BLaER1 treated with 17β-estradiol and CSF1 and Interleukin-3, amounts not matched to agents 10 nM and 100 nM (cell line): Measurements from ENCODE around the gene INPP5F.

ENCODE experiments used
- H3K27ac ChIP-seq, 11 experiments: shearing (Covaris generic); formaldehyde crosslinking; 2 replicates each; pipeline ENCODE4 v1.8.1; 2022
- H3K27me3 ChIP-seq, 11 experiments: shearing (Covaris generic); formaldehyde crosslinking; 2 replicates each; pipeline ENCODE4 v1.8.1; 2022
- H3K36me3 ChIP-seq, 11 experiments: shearing (Covaris generic); formaldehyde crosslinking; 2 replicates each; pipeline ENCODE4 v1.8.1; 2022
- H3K4me1 ChIP-seq, 10 experiments: shearing (Covaris generic); formaldehyde crosslinking; 2 replicates each; pipeline ENCODE4 v1.8.1; 2022
- H3K4me2 ChIP-seq, 11 experiments: shearing (Covaris generic); formaldehyde crosslinking; 2 replicates each; pipeline ENCODE4 v1.8.1; 2022
- H3K4me3 ChIP-seq, 10 experiments: shearing (Covaris generic); formaldehyde crosslinking; 2 replicates each; pipeline ENCODE4 v1.8.1; 2022
- H3K9ac ChIP-seq, 11 experiments: shearing (Covaris generic); formaldehyde crosslinking; 2 replicates each; pipeline ENCODE4 v1.8.1; 2022
- H3K9me3 ChIP-seq, 11 experiments: shearing (Covaris generic); formaldehyde crosslinking; replicated peaks in 1 of 11; 2 replicates each; pipeline ENCODE4 v1.8.1; 2022
- H4K20me1 ChIP-seq, 11 experiments: shearing (Covaris generic); formaldehyde crosslinking; 2 replicates each; pipeline ENCODE4 v1.8.1; 2022
- Cebpa-rat ChIP-seq, 11 experiments: shearing (Covaris generic); IDR thresholded peaks; 2 replicates each; pipeline ENCODE4 v1.8.1; 2022

INPP5F gene

DNA sequence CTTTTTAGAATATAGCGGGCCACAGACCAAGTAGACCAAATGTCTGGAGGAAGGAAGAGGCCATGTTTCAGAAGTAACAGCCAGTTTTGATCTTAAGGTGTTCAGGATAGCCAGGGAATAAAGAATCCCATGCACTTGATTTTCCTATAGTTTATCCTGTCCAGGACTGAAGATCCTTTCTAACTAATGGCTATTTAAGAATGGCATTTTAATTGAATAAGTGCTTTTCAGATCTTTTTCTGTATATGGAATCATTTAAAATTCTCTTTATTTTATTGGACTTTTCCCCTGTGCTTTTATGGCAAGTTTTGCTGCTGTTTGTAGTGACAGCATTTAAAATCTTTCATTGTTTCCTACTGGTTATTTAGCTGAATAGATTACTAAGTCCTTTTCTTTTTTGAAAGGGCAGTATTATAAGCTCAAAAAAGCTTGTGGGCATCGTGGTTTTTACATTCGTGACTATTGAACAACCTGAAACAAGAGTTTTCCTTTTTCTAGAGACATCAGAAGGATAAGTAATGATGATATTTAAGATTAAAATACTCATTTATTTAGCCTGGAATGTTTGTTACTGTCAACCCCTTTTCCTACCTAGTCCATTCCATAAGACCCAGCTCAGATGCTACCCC lies 2.4 kb downstream of the INPP5F start:
- 0 out of 22 replicates have a peak overlapping the region, but pooled peaks of 1 of the 11 experiments have one; percentile 4 for H3K27ac ChIP-seq
- peak overlapping the region; percentile 82 to 98 (median 92); a peak in 21 of 22 replicates for H3K4me2 ChIP-seq

GRCh38 chr10:119734396-119735332 lies 8.8 kb downstream of the INPP5F start:
- no peaks in the 10 kb centered on the region for H3K27me3 ChIP-seq
- H4K20me1 ChIP-seq: peaks cover 0 to 66% (median 15%) of the 10 kb centered on the region in 11 experiments; a peak in 9 of 22 replicates
- no peaks in the 10 kb centered on the region for H3K9me3 ChIP-seq
- H3K36me3 ChIP-seq: peaks cover 3 to 29% (median 17%) of the 10 kb centered on the region in 11 experiments; a peak in 12 of 22 replicates
- H3K4me1 ChIP-seq: peaks cover 7 to 36% (median 26%) of the 10 kb centered on the region in 10 experiments; a peak in 19 of 20 replicates
- H3K4me3 ChIP-seq: no peak overlapping the region
- no peak for TF ChIP-seq Cebpa-rat (IDR thresholded peaks at IDR 0.05)
- no peak overlapping the region for H3K4me2 ChIP-seq
- no peak overlapping the region for H3K27ac ChIP-seq
- H3K9ac ChIP-seq: no peak overlapping the region

More for the DNA sequence above, 2.4 kb downstream of the INPP5F start:
- Histone ChIP-seq H3K4me1 (peaks cover 46 to 54% (median 48%) of the 10 kb centered on the region in 10 experiments), H3K9ac (peak overlapping the region in 2 of 11 experiments; percentile 89 to 91; a peak in 3 of 22 replicates), H3K36me3 (peaks cover 3 to 29% (median 17%) of the 10 kb centered on the region in 11 experiments; a peak in 12 of 22 replicates), H3K4me3 (peak overlapping the region in 2 of 10 experiments; percentile 84 to 89; a peak in 1 of 20 replicates), H4K20me1 (peaks cover 0 to 46% (median 11%) of the 10 kb centered on the region in 11 experiments; a peak in 7 of 22 replicates), H3K27me3 (no peaks in the 10 kb centered on the region), H3K9me3 (no peaks in the 10 kb centered on the region)
- no peak for TF ChIP-seq Cebpa-rat (IDR thresholded peaks at IDR 0.05)

DNA sequence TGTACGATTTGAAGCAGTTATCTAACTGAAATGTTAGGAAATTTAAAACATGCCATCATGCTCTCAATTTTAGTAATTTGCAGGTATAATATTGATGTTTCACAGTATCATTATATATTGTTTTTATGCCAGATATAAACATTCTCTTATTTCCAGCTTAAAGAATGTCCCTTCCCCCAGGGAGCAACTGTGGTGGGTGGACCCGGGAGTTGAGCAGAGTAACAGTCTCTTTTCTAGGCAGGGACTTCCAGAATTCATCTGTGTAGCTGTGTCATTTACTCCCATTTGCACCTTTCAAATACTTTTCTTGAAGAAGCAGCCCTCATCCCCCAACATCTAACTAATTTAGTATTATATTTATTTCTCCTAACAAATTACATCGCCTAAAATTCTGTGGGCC lies 9.6 kb downstream of the INPP5F start:
- no peak overlapping the region for H3K9ac ChIP-seq
- H3K4me2 ChIP-seq: no peak overlapping the region
- no peaks in the 10 kb centered on the region for H3K27me3 ChIP-seq

GRCh38 chr10:119736220-119736619 lies 10.4 kb downstream of the INPP5F start:
- no peaks in the 10 kb centered on the region for H3K27me3 ChIP-seq
- TF ChIP-seq Cebpa-rat (IDR thresholded peaks at IDR 0.05): no peak
- H3K36me3 ChIP-seq: peaks cover 0 to 16% (median 6%) of the 10 kb centered on the region in 11 experiments; a peak in 11 of 22 replicates
- H3K4me1 ChIP-seq: peaks cover 12 to 40% (median 35%) of the 10 kb centered on the region in 10 experiments
- no peak overlapping the region for H3K4me2 ChIP-seq
- peaks cover 0 to 70% (median 15%) of the 10 kb centered on the region in 11 experiments; a peak in 9 of 22 replicates for H4K20me1 ChIP-seq
- H3K27ac ChIP-seq: no peak overlapping the region
- H3K9me3 ChIP-seq: no peaks in the 10 kb centered on the region
- no peak overlapping the region for H3K4me3 ChIP-seq
- no peak overlapping the region for H3K9ac ChIP-seq

More for the DNA sequence above, 9.6 kb downstream of the INPP5F start:
- no peak for TF ChIP-seq Cebpa-rat (IDR thresholded peaks at IDR 0.05)
- peaks cover 0 to 70% (median 15%) of the 10 kb centered on the region in 11 experiments; a peak in 9 of 22 replicates for H4K20me1 ChIP-seq
- H3K36me3 ChIP-seq: peaks cover 0 to 23% (median 11%) of the 10 kb centered on the region in 11 experiments; a peak in 12 of 22 replicates
- peaks cover 12 to 39% (median 34%) of the 10 kb centered on the region in 10 experiments for H3K4me1 ChIP-seq
- no peak overlapping the region for H3K27ac ChIP-seq
- H3K9me3 ChIP-seq: no peaks in the 10 kb centered on the region
- H3K4me3 ChIP-seq: no peak overlapping the region

GRCh38 chr10:119737039-119737663 lies 11.3 kb downstream of the INPP5F start:
- Histone ChIP-seq H3K4me3 (no peak overlapping the region), H3K27me3 (no peaks in the 10 kb centered on the region), H3K4me2 (peak overlapping the region in 5 of 11 experiments; percentile 2 to 57 (median 7); a peak in 5 of 22 replicates), H4K20me1 (peaks cover 0 to 69% (median 15%) of the 10 kb centered on the region in 11 experiments; a peak in 9 of 22 replicates), H3K27ac (no peak overlapping the region), H3K9me3 (no peaks in the 10 kb centered on the region), H3K9ac (no peak overlapping the region), H3K4me1 (peaks cover 12 to 40% (median 35%) of the 10 kb centered on the region in 10 experiments), H3K36me3 (peaks cover 0 to 7% (median 4%) of the 10 kb centered on the region in 11 experiments; a peak in 4 of 22 replicates)
- TF ChIP-seq Cebpa-rat (IDR thresholded peaks at IDR 0.05): no peak

DNA sequence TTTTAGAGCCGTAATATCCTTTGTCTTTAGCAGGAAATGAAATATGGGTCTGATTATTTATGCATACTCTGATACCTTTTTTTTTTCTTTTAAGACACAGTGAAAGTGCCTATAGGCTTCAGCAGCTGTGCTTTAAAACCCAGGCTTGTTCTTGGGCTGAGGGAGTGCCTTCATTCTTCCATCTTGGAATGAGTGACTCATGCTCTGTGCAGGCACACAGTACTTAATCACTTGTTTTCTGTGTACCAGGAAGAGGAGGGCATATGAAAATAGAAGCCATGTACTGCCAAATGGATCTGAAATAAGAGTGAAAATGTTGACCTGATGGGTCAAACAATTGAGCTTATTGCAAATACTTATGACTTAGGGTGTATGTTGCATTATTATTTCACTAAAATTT lies 12.0 kb downstream of the INPP5F start:
- H3K36me3 ChIP-seq: peaks cover 0 to under 1% (median 0%) of the 10 kb centered on the region in 11 experiments; a peak in 2 of 22 replicates
- H3K27me3 ChIP-seq: no peaks in the 10 kb centered on the region
- no peak overlapping the region for H3K9ac ChIP-seq
- peaks cover 15 to 41% (median 36%) of the 10 kb centered on the region in 10 experiments for H3K4me1 ChIP-seq
- peaks cover 0 to 62% (median 15%) of the 10 kb centered on the region in 11 experiments; a peak in 9 of 22 replicates for H4K20me1 ChIP-seq
- no peak overlapping the region for H3K27ac ChIP-seq
- no peak overlapping the region for H3K4me3 ChIP-seq
- H3K4me2 ChIP-seq: peak overlapping the region in 6 of 11 experiments; percentile 2 to 74 (median 8); a peak in 6 of 22 replicates
- TF ChIP-seq Cebpa-rat (IDR thresholded peaks at IDR 0.05): no peak
- H3K9me3 ChIP-seq: no peaks in the 10 kb centered on the region

DNA sequence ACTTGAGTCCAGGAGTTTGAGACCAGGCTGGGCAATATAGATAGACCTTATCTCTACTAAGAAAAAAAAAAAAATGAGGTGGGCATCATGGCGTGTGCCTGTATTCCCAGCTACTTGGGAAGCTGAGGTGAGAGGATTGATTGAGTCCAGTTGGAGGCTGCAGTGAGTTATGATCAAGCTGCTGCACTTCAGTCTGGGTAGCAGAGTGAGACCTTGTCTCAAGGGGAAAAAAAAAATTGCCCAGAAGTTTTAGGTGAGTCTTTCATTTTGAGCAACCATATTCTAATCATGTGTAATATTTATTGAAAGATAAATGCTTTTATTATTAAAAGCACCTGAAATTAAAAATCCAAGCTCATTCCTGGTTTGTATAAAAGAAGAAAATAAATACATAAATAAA lies 13.1 kb downstream of the INPP5F start:
- Histone ChIP-seq H3K9ac (no peak overlapping the region), H3K4me2 (no peak overlapping the region), H3K9me3 (no peaks in the 10 kb centered on the region), H3K4me3 (no peak overlapping the region), H3K4me1 (peaks cover 18 to 44% (median 35%) of the 10 kb centered on the region in 10 experiments), H3K27ac (no peak overlapping the region), H4K20me1 (peaks cover 0 to 55% (median 9%) of the 10 kb centered on the region in 11 experiments; a peak in 9 of 22 replicates), H3K27me3 (no peaks in the 10 kb centered on the region), H3K36me3 (no peaks in the 10 kb centered on the region; a peak in 2 of 22 replicates)
- no peak for TF ChIP-seq Cebpa-rat (IDR thresholded peaks at IDR 0.05)

GRCh38 chr10:119740096-119740495 lies 14.2 kb downstream of the INPP5F start:
- Histone ChIP-seq H3K4me1 (peaks cover 18 to 42% (median 30%) of the 10 kb centered on the region in 10 experiments), H3K9ac (no peak overlapping the region), H3K36me3 (peaks cover 0 to 8% (median 0%) of the 10 kb centered on the region in 11 experiments; a peak in 4 of 22 replicates), H3K27me3 (no peaks in the 10 kb centered on the region), H3K4me3 (no peak overlapping the region), H3K27ac (no peak overlapping the region), H3K4me2 (peak overlapping the region in 10 of 11 experiments; percentile 8 to 63 (median 58); a peak in 16 of 22 replicates), H4K20me1 (peaks cover 0 to 52% (median 5%) of the 10 kb centered on the region in 11 experiments; a peak in 7 of 22 replicates), H3K9me3 (peaks cover 0 to 3% (median 0%) of the 10 kb centered on the region in 11 experiments; a peak in 2 of 22 replicates)
- no peak for TF ChIP-seq Cebpa-rat (IDR thresholded peaks at IDR 0.05)
